GM23338 (cell line): ENCODE measurements around the gene FSIP1. TPM values are rescaled to one million over a fixed set of nuclear protein-coding genes. Genes with fewer than 3 reads are reported as not detected.

Source experiments
- ATAC-seq: fragments of 200-7000 bp; cut with Tn5 transposase; 3 replicates; pipeline ENCODE4 v1.9.1; 2020
- DNase-seq: peaks from one replicate; pipeline ENCODE4 v3.0.0-alpha.2; 2015; ENCODE audit warnings: low spot score
- H2AFZ ChIP-seq: fragments of 200-600 bp; sonication (generic); 2 replicates; pipeline ENCODE4 v1.8.0; 2016; ENCODE audit warnings: antibody characterized with exemption, mild to moderate bottlenecking, moderate library complexity
- H3F3A ChIP-seq: fragments of 200-600 bp; sonication (generic); replicated peaks from 2 replicates; pipeline ENCODE4 v1.8.0; 2017; ENCODE audit warnings: antibody characterized with exemption, mixed run types, low read depth
- H3K27ac ChIP-seq: fragments of 200-600 bp; sonication (generic); 2 replicates; pipeline ENCODE4 v1.6.1; 2016; ENCODE audit warnings: low read depth
- H3K27me3 ChIP-seq: fragments of 200-600 bp; sonication (generic); 2 replicates; pipeline ENCODE4 v1.8.0; 2016; ENCODE audit warnings: mild to moderate bottlenecking, mixed run types, moderate library complexity; ENCODE audit not compliant: insufficient read depth
- H3K36me3 ChIP-seq: fragments of 200-600 bp; sonication (generic); 2 replicates; pipeline ENCODE4 v1.8.0; 2016; ENCODE audit warnings: mild to moderate bottlenecking; ENCODE audit not compliant: insufficient read depth
- H3K4me1 ChIP-seq: fragments of 200-600 bp; sonication (generic); 2 replicates; pipeline ENCODE4 v1.8.0; 2016; ENCODE audit warnings: mild to moderate bottlenecking, moderate library complexity; ENCODE audit not compliant: insufficient read depth
- H3K4me2 ChIP-seq: fragments of 200-600 bp; sonication (generic); 2 replicates; pipeline ENCODE4 v1.7.1; 2017; ENCODE audit warnings: mixed run types
- H3K4me3 ChIP-seq: fragments of 200-600 bp; sonication (generic); 2 replicates; pipeline ENCODE4 v1.6.1; 2016; ENCODE audit warnings: mixed run types
- H3K79me2 ChIP-seq: fragments of 200-600 bp; sonication (generic); replicated peaks from 2 replicates; pipeline ENCODE4 v1.8.0; 2017; ENCODE audit warnings: mild to moderate bottlenecking; ENCODE audit not compliant: insufficient read depth
- H3K9me2 ChIP-seq: fragments of 200-600 bp; sonication (generic); 2 replicates; pipeline ENCODE4 v1.8.0; 2017; ENCODE audit not compliant: insufficient read depth
- H4K20me1 ChIP-seq: fragments of 200-600 bp; sonication (generic); replicated peaks from 2 replicates; pipeline ENCODE4 v1.8.0; 2017; ENCODE audit warnings: mild to moderate bottlenecking; ENCODE audit not compliant: insufficient read depth
- H3K27ac Mint-ChIP-seq: 2 replicates; pipeline ENCODE4 v1.8.0; 2020; ENCODE audit warnings: inconsistent platforms, mild to moderate bottlenecking, moderate library complexity, mixed read lengths
- H3K27me3 Mint-ChIP-seq: 3 replicates; pipeline ENCODE4 v1.8.0; 2022; ENCODE audit warnings: low read depth, mild to moderate bottlenecking, moderate library complexity, mixed read lengths, inconsistent platforms; ENCODE audit not compliant: insufficient read depth, poor library complexity
- H3K36me3 Mint-ChIP-seq: 3 replicates; pipeline ENCODE4 v1.8.0; 2021; ENCODE audit warnings: low read depth, mild to moderate bottlenecking, inconsistent platforms, moderate library complexity, mixed read lengths
- H3K4me1 Mint-ChIP-seq: 3 replicates; pipeline ENCODE4 v1.8.0; 2020; ENCODE audit warnings: mild to moderate bottlenecking, inconsistent platforms, mixed read lengths
- H3K4me3 Mint-ChIP-seq: 3 replicates; pipeline ENCODE4 v1.8.0; 2021; ENCODE audit warnings: moderate library complexity, mild to moderate bottlenecking, inconsistent platforms, mixed read lengths
- H3K9me3 Mint-ChIP-seq: 3 replicates; pipeline ENCODE4 v1.8.0; 2020; ENCODE audit warnings: moderate library complexity, mild to moderate bottlenecking, inconsistent platforms, mixed read lengths
- CREB1 ChIP-seq: fragments of 250-450 bp; sonication (Bioruptor Pico); IDR thresholded peaks from 2 replicates; pipeline ENCODE4 v1.5.0; 2020; ENCODE audit warnings: low read depth, mild to moderate bottlenecking, moderate library complexity
- CTCF ChIP-seq, 2 experiments: fragments of 200-600 bp in 1 of 2; sonication (generic) in 1 of 2; conservative IDR thresholded peaks; 2 replicates each; pipeline versions ENCODE4 v1.5.1 to v1.6.1; 2016 to 2017; ENCODE audit warnings: antibody characterized with exemption in 2 of 2, low read depth in 2 of 2, mild to moderate bottlenecking in 2 of 2, moderate library complexity in 1 of 2
- ETS1 ChIP-seq: IDR thresholded peaks from 2 replicates; pipeline ENCODE4 v1.6.1; 2016; ENCODE audit warnings: antibody characterized with exemption
- EZH2 ChIP-seq: fragments of 200-600 bp; sonication (generic); IDR thresholded peaks from one replicate; pipeline ENCODE4 v1.8.0; 2017; ENCODE audit warnings: antibody characterized with exemption, mild to moderate bottlenecking, low read depth; ENCODE audit not compliant: unreplicated experiment
- EZH2phosphoT487 ChIP-seq: fragments of 200-600 bp; sonication (generic); IDR thresholded peaks from one replicate; pipeline ENCODE4 v1.8.1; 2018; ENCODE audit warnings: antibody characterized with exemption; ENCODE audit not compliant: unreplicated experiment
- JUNB ChIP-seq: IDR thresholded peaks from one replicate; pipeline ENCODE4 v1.6.1; 2016; ENCODE audit warnings: antibody characterized with exemption; ENCODE audit not compliant: unreplicated experiment
- NANOG ChIP-seq: IDR thresholded peaks from 2 replicates; pipeline ENCODE4 v1.6.1; 2016; ENCODE audit warnings: antibody characterized with exemption, borderline replicate concordance
- POLR2AphosphoS5 ChIP-seq: IDR thresholded peaks from 2 replicates; pipeline ENCODE4 v1.6.1; 2016; ENCODE audit warnings: antibody characterized with exemption, low read depth
- REST ChIP-seq: IDR thresholded peaks from one replicate; pipeline ENCODE4 v1.6.1; 2018; ENCODE audit warnings: antibody characterized with exemption; ENCODE audit not compliant: unreplicated experiment
- STAT1 ChIP-seq: IDR thresholded peaks from one replicate; pipeline ENCODE4 v1.6.1; 2016; ENCODE audit warnings: antibody characterized with exemption; ENCODE audit not compliant: unreplicated experiment
- ZNF114 ChIP-seq: fragments of 250-450 bp; sonication (Bioruptor Pico); IDR thresholded peaks from 2 replicates; pipeline ENCODE4 v1.5.0; 2020; ENCODE audit warnings: mild to moderate bottlenecking, moderate library complexity
- ZNF331 ChIP-seq: fragments of 250-450 bp; sonication (Bioruptor Pico); IDR thresholded peaks from 2 replicates; pipeline ENCODE4 v1.5.0; 2020; ENCODE audit warnings: low read depth, mild to moderate bottlenecking, moderate library complexity
- ZNF462 ChIP-seq: fragments of 250-450 bp; sonication (Bioruptor Pico); IDR thresholded peaks from 2 replicates; pipeline ENCODE4 v1.5.0; 2020; ENCODE audit warnings: mild to moderate bottlenecking, moderate library complexity
- polyA plus RNA-seq: library from polyadenylated mRNA; unstranded; fragments of >200 nt; fragmentation: Nextera tagmentation; extraction: Ambion mirVana; gene quantifications from 2 replicates; pipeline ENCODE4 v1.2.1, GENCODE V29; 2016
- total RNA-seq: library from RNA; depleted of rRNA; stranded (reverse); fragments of >200 nt; shearing (Covaris generic); gene quantifications from 2 replicates; pipeline ENCODE4 v1.2.3, GENCODE V29; 2014

Gene FSIP1
- total and polyA plus RNA-seq, 2 experiments from 2014 or later = 0.92 to 2.1 TPM

GRCh38 chr15:39746176-39746575, 36.5 kb downstream of the FSIP1 start:
- Mint-ChIP-seq H3K4me1 (peaks cover 2% of the 10 kb centered on the region; the same call in 2 of the 3 replicates), H3K27me3 (no peaks in the 10 kb centered on the region), H3K36me3 (no peaks in the 10 kb centered on the region), H3K27ac (no peak overlapping the region), H3K4me3 (no peak overlapping the region), H3K9me3 (no peaks in the 10 kb centered on the region)
- Histone ChIP-seq H3K4me1 (peaks cover 10% of the 10 kb centered on the region), H3K4me2 (no peak overlapping the region), H3K27me3 (no peaks in the 10 kb centered on the region), H3K79me2 (no peaks in the 10 kb centered on the region), H2AFZ (no peak overlapping the region), H3K36me3 (no peaks in the 10 kb centered on the region), H3K4me3 (no peak overlapping the region), H4K20me1 (no peaks in the 10 kb centered on the region), H3K27ac (no peak overlapping the region), H3F3A (no peaks in the 10 kb centered on the region), H3K9me2 (no peaks in the 10 kb centered on the region)
- ATAC-seq (no peak), DNase-seq (no peak)
- no peak for TF ChIP-seq CTCF (conservative IDR thresholded peaks at IDR 0.05; ENCODE audit: low read depth in 2 of 2)
- no peak for TF ChIP-seq POLR2AphosphoS5
- TF ChIP-seq ZNF462 = no peak
- TF ChIP-seq ZNF114 = no peak
- TF ChIP-seq EZH2 = no peak
- no peak for TF ChIP-seq NANOG
- TF ChIP-seq STAT1 = no peak
- TF ChIP-seq ETS1 = no peak
- TF ChIP-seq JUNB = no peak
- TF ChIP-seq CREB1 = no peak
- TF ChIP-seq ZNF331 (CRISPR knock-in tag) = no peak
- TF ChIP-seq REST = no peak
- no peak for TF ChIP-seq EZH2phosphoT487
